ENCODE measurements around the gene MAP6. TPM values are rescaled to one million over a fixed set of nuclear protein-coding genes. Genes with fewer than 3 reads are reported as not detected.
A peak's percentile ranks its signal among the peaks of the same experiment; 100 is the strongest.

MAP6 gene
- total RNA-seq, 1 donor from 2014 or later = 313 TPM

GRCh38 chr11:75616281-75616680, 52.6 kb downstream of the MAP6 start:
- Mint-ChIP-seq H3K4me1 (ENCODE audit: low read depth, unreplicated experiment) (peaks cover 32% of the 10 kb centered on the region), H3K36me3 (ENCODE audit: unreplicated experiment) (peaks cover 5% of the 10 kb centered on the region), H3K27me3 (ENCODE audit: unreplicated experiment) (peaks cover 6% of the 10 kb centered on the region), H3K9me3 (ENCODE audit: unreplicated experiment) (peaks cover 10% of the 10 kb centered on the region), H3K4me3 (ENCODE audit: unreplicated experiment) (no peak overlapping the region), H3K27ac (ENCODE audit: unreplicated experiment) (peak overlapping the region; percentile 19)
- TF ChIP-seq CTCF (IDR thresholded peaks at IDR 0.05; ENCODE audit: partially characterized antibody, unreplicated experiment) = no peak
- DNase-seq = no peak

- Mint-ChIP-seq H3K27ac (ENCODE audit: unreplicated experiment) (no peak overlapping the region), H3K4me1 (ENCODE audit: low read depth, unreplicated experiment) (peaks cover 32% of the 10 kb centered on the region), H3K27me3 (ENCODE audit: unreplicated experiment) (peaks cover 4% of the 10 kb centered on the region), H3K36me3 (ENCODE audit: unreplicated experiment) (peaks cover 5% of the 10 kb centered on the region), H3K9me3 (ENCODE audit: unreplicated experiment) (peaks cover 10% of the 10 kb centered on the region), H3K4me3 (ENCODE audit: unreplicated experiment) (no peak overlapping the region)
- DNase-seq = no peak
- no peak for TF ChIP-seq CTCF (IDR thresholded peaks at IDR 0.05; ENCODE audit: partially characterized antibody, unreplicated experiment)
Observed at GRCh38 chr11:75615751-75616150, 53.1 kb downstream of the MAP6 start.

GRCh38 chr11:75611823-75612222, 57.0 kb downstream of the MAP6 start:
- Mint-ChIP-seq H3K4me1 (ENCODE audit: low read depth, unreplicated experiment) (peaks cover 28% of the 10 kb centered on the region), H3K36me3 (ENCODE audit: unreplicated experiment) (peaks cover 1% of the 10 kb centered on the region), H3K27ac (ENCODE audit: unreplicated experiment) (no peak overlapping the region), H3K4me3 (ENCODE audit: unreplicated experiment) (no peak overlapping the region), H3K9me3 (ENCODE audit: unreplicated experiment) (peaks cover 8% of the 10 kb centered on the region), H3K27me3 (ENCODE audit: unreplicated experiment) (peaks cover 5% of the 10 kb centered on the region)
- no peak for DNase-seq
- TF ChIP-seq CTCF (IDR thresholded peaks at IDR 0.05; ENCODE audit: partially characterized antibody, unreplicated experiment) = no peak

GRCh38 chr11:75606099-75606498, 62.7 kb downstream of the MAP6 start:
- Mint-ChIP-seq H3K9me3 (ENCODE audit: unreplicated experiment) (peaks cover 6% of the 10 kb centered on the region), H3K36me3 (ENCODE audit: unreplicated experiment) (peaks cover 18% of the 10 kb centered on the region), H3K4me3 (ENCODE audit: unreplicated experiment) (no peak overlapping the region), H3K27ac (ENCODE audit: unreplicated experiment) (no peak overlapping the region), H3K4me1 (ENCODE audit: low read depth, unreplicated experiment) (peaks cover 13% of the 10 kb centered on the region), H3K27me3 (ENCODE audit: unreplicated experiment) (peaks cover 11% of the 10 kb centered on the region)
- DNase-seq = no peak
- no peak for TF ChIP-seq CTCF (IDR thresholded peaks at IDR 0.05; ENCODE audit: partially characterized antibody, unreplicated experiment)

- no peak for DNase-seq
- Mint-ChIP-seq H3K36me3 (ENCODE audit: unreplicated experiment) (peaks cover 18% of the 10 kb centered on the region), H3K27ac (ENCODE audit: unreplicated experiment) (no peak overlapping the region)
Observed at GRCh38 chr11:75603791-75604736, 64.8 kb downstream of the MAP6 start.

More at GRCh38 chr11:75603791-75604736, 64.8 kb downstream of the MAP6 start:
- H3K4me1 Mint-ChIP-seq (ENCODE audit: low read depth, unreplicated experiment) = peaks cover 19% of the 10 kb centered on the region
- H3K27me3 Mint-ChIP-seq (ENCODE audit: unreplicated experiment) = peaks cover 11% of the 10 kb centered on the region
- no peak for TF ChIP-seq CTCF (IDR thresholded peaks at IDR 0.05; ENCODE audit: partially characterized antibody, unreplicated experiment)
- H3K4me3 Mint-ChIP-seq (ENCODE audit: unreplicated experiment) = no peak overlapping the region
- H3K9me3 Mint-ChIP-seq (ENCODE audit: unreplicated experiment) = peaks cover 6% of the 10 kb centered on the region
